GM12878 (cell line): ENCODE measurements around the gene GZMM. TPM values are rescaled to one million over a fixed set of nuclear protein-coding genes. Genes with fewer than 3 reads are reported as not detected.

Experiments used
- ATAC-seq: fragments of 200-7000 bp; cut with Tn5 transposase; 3 replicates; pipeline ENCODE4 v1.9.1; 2020; ENCODE audit warnings: mild to moderate bottlenecking, moderate library complexity
- BruUV-seq: library from RNA; stranded (reverse); fragments of 400-500 nt; replicated peaks from 2 replicates; lab custom pipeline; 2021; lab: Mats Ljungman, UMichigan
- CTCF ChIA-PET: fragments of 300-600 bp; sonication (Branson Sonifier 250); formaldehyde crosslinking; extraction: SDS; loops from one replicate; lab custom pipeline; 2021; ENCODE audit warnings: inconsistent platforms; lab: Yijun Ruan, JAX
- POLR2A ChIA-PET: fragments of 350-600 bp; formaldehyde crosslinking; extraction: SDS; loops from one replicate; lab custom pipeline; 2021; ENCODE audit warnings: inconsistent platforms; lab: Charles Lee
- RAD21 ChIA-PET: fragments of 300-600 bp; sonication (Branson Sonifier 250); formaldehyde crosslinking; loops from one replicate; lab custom pipeline; 2023; ENCODE audit warnings: antibody characterized with exemption; ENCODE audit not compliant: unreplicated experiment; lab: Charles Lee
- SMC1A ChIA-PET: fragments of 300-600 bp; sonication (Branson Sonifier 250); formaldehyde crosslinking; loops from one replicate; lab custom pipeline; 2023; ENCODE audit not compliant: unreplicated experiment, uncharacterized antibody; lab: Charles Lee
- DNase-seq: peaks from one replicate; pipeline ENCODE4 v3.0.0-alpha.2; 2011; ENCODE audit warnings: low read depth, low spot score
- FAIRE-seq: peaks from 3 replicates; lab custom pipeline; 2011; peaks lifted over from hg19 to GRCh38; lab: Jason Lieb, UNC
- H2AFZ ChIP-seq: 2 replicates; pipeline ENCODE4 v1.6.0; 2011; ENCODE audit warnings: low read depth, low read length, control low read depth; ENCODE audit not compliant: control insufficient read depth
- H3K27ac ChIP-seq: 2 replicates; pipeline ENCODE4 v1.5.1; 2011; ENCODE audit warnings: control low read depth; ENCODE audit not compliant: control insufficient read depth, insufficient read depth
- H3K27me3 ChIP-seq, 2 experiments: replicated peaks in 1 of 2; 2 replicates each; pipeline versions ENCODE4 v1.6.0 to v1.6.1; 2011; ENCODE audit warnings: low read length in 1 of 2; ENCODE audit not compliant: control insufficient read depth in 2 of 2, insufficient read depth in 2 of 2
- H3K36me3 ChIP-seq, 2 experiments: 2 replicates each; pipeline ENCODE4 v1.5.1; 2011; ENCODE audit warnings: low read length in 1 of 2; ENCODE audit not compliant: control insufficient read depth in 2 of 2, insufficient read depth in 2 of 2
- H3K4me1 ChIP-seq: 2 replicates; pipeline ENCODE4 v1.6.1; 2011; ENCODE audit warnings: mild to moderate bottlenecking, low read length, moderate library complexity, mixed read lengths; ENCODE audit not compliant: control insufficient read depth, insufficient read depth
- H3K4me2 ChIP-seq: 2 replicates; pipeline ENCODE4 v1.6.0; 2011; ENCODE audit warnings: control low read depth; ENCODE audit not compliant: control insufficient read depth, insufficient read depth
- H3K4me3 ChIP-seq: fragments of 200-600 bp; sonication (generic); 2 replicates; pipeline ENCODE4 v1.5.1; 2016
- H3K79me2 ChIP-seq: 2 replicates; pipeline ENCODE4 v1.6.0; 2011; ENCODE audit warnings: low read length; ENCODE audit not compliant: control insufficient read depth, insufficient read depth
- H3K9ac ChIP-seq: 2 replicates; pipeline ENCODE4 v1.8.0; 2011; ENCODE audit warnings: low read length, control low read depth, mixed read lengths; ENCODE audit not compliant: control insufficient read depth, insufficient read depth
- H3K9me3 ChIP-seq: replicated peaks from 3 replicates; pipeline ENCODE4 v1.5.1; 2011; ENCODE audit warnings: mild to moderate bottlenecking, low read length; ENCODE audit not compliant: control insufficient read depth, insufficient read depth
- H4K20me1 ChIP-seq: 2 replicates; pipeline ENCODE4 v1.6.0; 2011; ENCODE audit not compliant: control insufficient read depth, insufficient read depth
- CBFB ChIP-seq: IDR thresholded peaks from 2 replicates; pipeline ENCODE4 v1.6.1; 2016; ENCODE audit warnings: antibody characterized with exemption, low read depth
- EED ChIP-seq: sonication (generic); IDR thresholded peaks from 2 replicates; pipeline ENCODE4 v1.6.1; 2016; ENCODE audit warnings: antibody characterized with exemption, low read depth
- FOS ChIP-seq: IDR thresholded peaks from 3 replicates; pipeline ENCODE4 v1.6.1; 2011; ENCODE audit warnings: borderline replicate concordance; ENCODE audit not compliant: insufficient read length; ENCODE audit errors: extremely low read depth
- GATAD2B ChIP-seq: fragments of 450-650 bp; conservative IDR thresholded peaks from 2 replicates; pipeline ENCODE4 v1.6.1; 2017; ENCODE audit warnings: low read depth, mild to moderate bottlenecking, moderate library complexity
- MEF2B ChIP-seq: fragments of 450-650 bp; IDR thresholded peaks from 2 replicates; pipeline ENCODE4 v1.6.1; 2018; ENCODE audit warnings: mild to moderate bottlenecking, moderate library complexity; ENCODE audit not compliant: partially characterized antibody, poor library complexity, severe bottlenecking
- MTA3 ChIP-seq: IDR thresholded peaks from 2 replicates; pipeline ENCODE4 v1.6.1; 2012; ENCODE audit warnings: low read length, inconsistent platforms, borderline replicate concordance
- NR2F1 ChIP-seq: fragments of 450-650 bp; conservative IDR thresholded peaks from 2 replicates; pipeline ENCODE4 v1.6.1; 2017; ENCODE audit warnings: mild to moderate bottlenecking
- RUNX3 ChIP-seq: IDR thresholded peaks from 2 replicates; pipeline ENCODE4 v1.6.1; 2012; ENCODE audit warnings: low read length, inconsistent platforms
- SIN3A ChIP-seq: IDR thresholded peaks from 2 replicates; pipeline ENCODE4 v1.6.1; 2012; ENCODE audit warnings: low read depth, low read length, improper control_type of control experiment
- SRF ChIP-seq, 2 experiments: IDR thresholded peaks; 2 replicates each; pipeline ENCODE4 v1.6.1; 2011; ENCODE audit warnings: low read depth in 2 of 2, low read length in 2 of 2, mild to moderate bottlenecking in 1 of 2, moderate library complexity in 1 of 2
- STAT1 ChIP-seq: fragments of 450-650 bp; conservative IDR thresholded peaks from 2 replicates; pipeline ENCODE4 v1.6.1; 2014; ENCODE audit warnings: antibody characterized with exemption, mild to moderate bottlenecking
- USF1 ChIP-seq: IDR thresholded peaks from 2 replicates; pipeline ENCODE4 v1.6.1; 2011; ENCODE audit warnings: borderline replicate concordance, low read depth, mild to moderate bottlenecking, moderate library complexity, mixed read lengths, low read length; ENCODE audit not compliant: insufficient read depth; ENCODE audit errors: extremely low read length
- YBX1 ChIP-seq: fragments of 450-650 bp; IDR thresholded peaks from 2 replicates; pipeline ENCODE4 v1.6.1; 2016; ENCODE audit warnings: antibody characterized with exemption
- WGBS: methylation state at CpG from one replicate; pipeline ENCODE4 v1.1.6; 2016; ENCODE audit warnings: low lambda C conversion rate; ENCODE audit not compliant: insufficient replicate concordance, insufficient coverage; ENCODE audit errors: missing lambda C conversion rate; 5-methylcytosine and 5-hydroxymethylcytosine counted together
- in situ Hi-C: fragments of 300-500 bp; cut with MboI; formaldehyde crosslinking; loops from 9 replicates; pipeline ENCODE4 v1.14.3; 2018; ENCODE audit warnings: mixed read lengths
- intact Hi-C: fragments of 100-400 bp; cut with micrococcal nuclease; formaldehyde crosslinking; loops from one replicate; pipeline ENCODE4 v1.14.2; 2022; ENCODE audit not compliant: unreplicated experiment
- polyA plus RNA-seq, 11 experiments: library from polyadenylated mRNA; depleted of rRNA in 4 of 11; unstranded in 6 of 11; stranded (reverse) in 5 of 11; fragments of >200 nt; fragmentation: Nextera tagmentation in 4 of 11; fragmentation: Illumina TruSeq in 1 of 11; extraction: Ambion mirVana in 4 of 11; extraction: Trizol in 1 of 11; gene quantifications; 1 replicate in 1 of 11; 2 replicates in 10 of 11; pipeline versions ENCODE4 v1.2.1 to v1.2.3, GENCODE V29; 2011 to 2016; ENCODE audit warnings: inconsistent platforms in 2 of 11, missing spikeins in 2 of 11, low read depth in 1 of 11
- total RNA-seq, 4 experiments: library from RNA; depleted of rRNA in 3 of 4; stranded (reverse); fragments of >200 nt in 3 of 4; fragmentation: Illumina TruSeq in 1 of 4; extraction: Trizol in 1 of 4; gene quantifications; 2 replicates each; pipeline versions ENCODE4 v1.2.1 to v1.2.3, GENCODE V29; 2013 to 2021
- TF ChIP-seq, protein P1 (sequence below): fragments of 450-650 bp; IDR thresholded peaks from 2 replicates; pipeline ENCODE4 v1.6.1; 2017; ENCODE audit warnings: mild to moderate bottlenecking, low read depth, inconsistent platforms; ENCODE audit not compliant: poor library complexity, severe bottlenecking
- TF ChIP-seq, protein P2 (sequence below): IDR thresholded peaks from 2 replicates; pipeline ENCODE4 v1.6.1; 2012; ENCODE audit warnings: improper control_type of control experiment, low read depth, low read length; ENCODE audit not compliant: insufficient replicate concordance

Gene GZMM
- total and polyA plus RNA-seq, 10 of the 15 experiments (the other 5 are each of a cell fraction or from before 2014, with no cell fraction given), result 0.09 to 0.48 (median 0.23) TPM; not detected in 7

- ATAC-seq (no peak), FAIRE-seq (no peak), DNase-seq (no peak)
- Histone ChIP-seq H3K79me2 (peaks cover 24% of the 10 kb centered on the region), H3K27ac (no peak overlapping the region), H2AFZ (no peak overlapping the region), H4K20me1 (no peaks in the 10 kb centered on the region; the same call in 1 of the 2 replicates), H3K27me3 (no peaks in the 10 kb centered on the region), H3K9me3 (no peaks in the 10 kb centered on the region), H3K9ac (no peak overlapping the region), H3K4me3 (no peak overlapping the region), H3K4me1 (peaks cover 8% of the 10 kb centered on the region), H3K4me2 (no peak overlapping the region), H3K36me3 (peaks cover 0 to 5% of the 10 kb centered on the region in 2 experiments; a peak in 3 of 4 replicates)
- ChIA-PET RAD21 (no interaction called here), CTCF (no interaction called here), POLR2A (no interaction called here), SMC1A (no interaction called here)
- 97% methylated on average over 13 of the region's 26 CpGs for WGBS
- intact Hi-C loops, result no loop called here
- no TSS peak for BruUV-seq
- in situ Hi-C loops, result no loop called here
- TF ChIP-seq NR2F1 (no peak), SIN3A (no peak), MTA3 (no peak), CBFB (no peak), RUNX3 (no peak), GATAD2B (no peak), MEF2B (no peak), USF1 (no peak), YBX1 (no peak), STAT1 (no peak), SRF (IDR thresholded peaks at IDR 0.05; ENCODE audit: low read depth in 2 of 2, low read length in 2 of 2) (no peak), FOS (no peak), EED (no peak)
- TF ChIP-seq, protein P1, sequence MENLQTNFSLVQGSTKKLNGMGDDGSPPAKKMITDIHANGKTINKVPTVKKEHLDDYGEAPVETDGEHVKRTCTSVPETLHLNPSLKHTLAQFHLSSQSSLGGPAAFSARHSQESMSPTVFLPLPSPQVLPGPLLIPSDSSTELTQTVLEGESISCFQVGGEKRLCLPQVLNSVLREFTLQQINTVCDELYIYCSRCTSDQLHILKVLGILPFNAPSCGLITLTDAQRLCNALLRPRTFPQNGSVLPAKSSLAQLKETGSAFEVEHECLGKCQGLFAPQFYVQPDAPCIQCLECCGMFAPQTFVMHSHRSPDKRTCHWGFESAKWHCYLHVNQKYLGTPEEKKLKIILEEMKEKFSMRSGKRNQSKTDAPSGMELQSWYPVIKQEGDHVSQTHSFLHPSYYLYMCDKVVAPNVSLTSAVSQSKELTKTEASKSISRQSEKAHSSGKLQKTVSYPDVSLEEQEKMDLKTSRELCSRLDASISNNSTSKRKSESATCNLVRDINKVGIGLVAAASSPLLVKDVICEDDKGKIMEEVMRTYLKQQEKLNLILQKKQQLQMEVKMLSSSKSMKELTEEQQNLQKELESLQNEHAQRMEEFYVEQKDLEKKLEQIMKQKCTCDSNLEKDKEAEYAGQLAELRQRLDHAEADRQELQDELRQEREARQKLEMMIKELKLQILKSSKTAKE, result no peak
- TF ChIP-seq, protein P2, sequence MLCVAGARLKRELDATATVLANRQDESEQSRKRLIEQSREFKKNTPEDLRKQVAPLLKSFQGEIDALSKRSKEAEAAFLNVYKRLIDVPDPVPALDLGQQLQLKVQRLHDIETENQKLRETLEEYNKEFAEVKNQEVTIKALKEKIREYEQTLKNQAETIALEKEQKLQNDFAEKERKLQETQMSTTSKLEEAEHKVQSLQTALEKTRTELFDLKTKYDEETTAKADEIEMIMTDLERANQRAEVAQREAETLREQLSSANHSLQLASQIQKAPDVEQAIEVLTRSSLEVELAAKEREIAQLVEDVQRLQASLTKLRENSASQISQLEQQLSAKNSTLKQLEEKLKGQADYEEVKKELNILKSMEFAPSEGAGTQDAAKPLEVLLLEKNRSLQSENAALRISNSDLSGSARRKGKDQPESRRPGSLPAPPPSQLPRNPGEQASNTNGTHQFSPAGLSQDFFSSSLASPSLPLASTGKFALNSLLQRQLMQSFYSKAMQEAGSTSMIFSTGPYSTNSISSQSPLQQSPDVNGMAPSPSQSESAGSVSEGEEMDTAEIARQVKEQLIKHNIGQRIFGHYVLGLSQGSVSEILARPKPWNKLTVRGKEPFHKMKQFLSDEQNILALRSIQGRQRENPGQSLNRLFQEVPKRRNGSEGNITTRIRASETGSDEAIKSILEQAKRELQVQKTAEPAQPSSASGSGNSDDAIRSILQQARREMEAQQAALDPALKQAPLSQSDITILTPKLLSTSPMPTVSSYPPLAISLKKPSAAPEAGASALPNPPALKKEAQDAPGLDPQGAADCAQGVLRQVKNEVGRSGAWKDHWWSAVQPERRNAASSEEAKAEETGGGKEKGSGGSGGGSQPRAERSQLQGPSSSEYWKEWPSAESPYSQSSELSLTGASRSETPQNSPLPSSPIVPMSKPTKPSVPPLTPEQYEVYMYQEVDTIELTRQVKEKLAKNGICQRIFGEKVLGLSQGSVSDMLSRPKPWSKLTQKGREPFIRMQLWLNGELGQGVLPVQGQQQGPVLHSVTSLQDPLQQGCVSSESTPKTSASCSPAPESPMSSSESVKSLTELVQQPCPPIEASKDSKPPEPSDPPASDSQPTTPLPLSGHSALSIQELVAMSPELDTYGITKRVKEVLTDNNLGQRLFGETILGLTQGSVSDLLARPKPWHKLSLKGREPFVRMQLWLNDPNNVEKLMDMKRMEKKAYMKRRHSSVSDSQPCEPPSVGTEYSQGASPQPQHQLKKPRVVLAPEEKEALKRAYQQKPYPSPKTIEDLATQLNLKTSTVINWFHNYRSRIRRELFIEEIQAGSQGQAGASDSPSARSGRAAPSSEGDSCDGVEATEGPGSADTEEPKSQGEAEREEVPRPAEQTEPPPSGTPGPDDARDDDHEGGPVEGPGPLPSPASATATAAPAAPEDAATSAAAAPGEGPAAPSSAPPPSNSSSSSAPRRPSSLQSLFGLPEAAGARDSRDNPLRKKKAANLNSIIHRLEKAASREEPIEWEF, result no peak
Observed at GRCh38 chr19:536881-537404, 6.9 kb upstream of the GZMM start.
